K562 (cell line): Measurements from ENCODE around the gene MED29. TPM values are rescaled to one million over a fixed set of nuclear protein-coding genes. Genes with fewer than 3 reads are reported as not detected.

Source experiments
- CBFA2T2 ChIP-seq: fragments of 450-650 bp; conservative IDR thresholded peaks from 2 replicates; pipeline ENCODE4 v1.6.1; 2017; ENCODE audit warnings: mild to moderate bottlenecking
- CREB1 ChIP-seq, 2 experiments: sonication (generic) in 1 of 2; formaldehyde crosslinking in 1 of 2; IDR thresholded peaks; 2 replicates each; pipeline versions ENCODE4 v1.6.1 to v1.8.0; 2012 to 2022; ENCODE audit warnings: inconsistent platforms in 1 of 2, mild to moderate bottlenecking in 1 of 2, missing genetic modification reagents in 1 of 2, moderate library complexity in 1 of 2
- CREM ChIP-seq: IDR thresholded peaks from 2 replicates; pipeline ENCODE4 v1.6.1; 2014; ENCODE audit warnings: antibody characterized with exemption, low read depth
- EWSR1 ChIP-seq: fragments of 450-650 bp; IDR thresholded peaks from 2 replicates; pipeline ENCODE4 v1.6.1; 2018; ENCODE audit warnings: borderline replicate concordance, mild to moderate bottlenecking, low read depth, moderate library complexity; ENCODE audit not compliant: partially characterized antibody
- FOXA3 ChIP-seq, 2 experiments: fragments of 450-650 bp in 1 of 2; sonication (generic) in 1 of 2; formaldehyde crosslinking; IDR thresholded peaks in 1 of 2; conservative IDR thresholded peaks in 1 of 2; 2 replicates each; pipeline versions ENCODE4 v1.4.0 to v1.8.0; 2020 to 2022; ENCODE audit warnings: mild to moderate bottlenecking in 2 of 2, missing genetic modification reagents in 1 of 2
- HDAC8 ChIP-seq: fragments of 450-650 bp; IDR thresholded peaks from 2 replicates; pipeline ENCODE4 v1.6.1; 2016; ENCODE audit warnings: mild to moderate bottlenecking, missing genetic modification characterization, moderate library complexity, missing compliant biosample characterization
- HMGN3 ChIP-seq: IDR thresholded peaks from 2 replicates; pipeline ENCODE4 v1.6.1; 2011; ENCODE audit warnings: borderline replicate concordance, low read depth, mild to moderate bottlenecking, mixed read lengths, low read length; ENCODE audit not compliant: insufficient read length; ENCODE audit errors: extremely low read depth
- HNRNPK ChIP-seq: fragments of 200-400 bp; formaldehyde crosslinking; IDR thresholded peaks from one replicate; pipeline ENCODE4 v1.6.1; 2018; ENCODE audit warnings: mild to moderate bottlenecking, low read depth, low read length; ENCODE audit not compliant: poor library complexity, severe bottlenecking
- MCM7 ChIP-seq, 2 experiments: fragments of 450-650 bp; IDR thresholded peaks; 2 replicates each; pipeline ENCODE4 v1.6.1; 2016 to 2018
- PCBP1 ChIP-seq: fragments of 200-400 bp; formaldehyde crosslinking; IDR thresholded peaks from 2 replicates; pipeline ENCODE4 v1.6.1; 2018; ENCODE audit warnings: mild to moderate bottlenecking, low read depth, low read length; ENCODE audit not compliant: poor library complexity, severe bottlenecking
- PRPF4 ChIP-seq: fragments of 200-400 bp; formaldehyde crosslinking; IDR thresholded peaks from one replicate; pipeline ENCODE4 v1.6.1; 2017; ENCODE audit warnings: low read length, low read depth, mild to moderate bottlenecking; ENCODE audit not compliant: insufficient read depth, poor library complexity, severe bottlenecking
- SP2 ChIP-seq: IDR thresholded peaks from 2 replicates; pipeline ENCODE4 v1.6.1; 2011; ENCODE audit warnings: mild to moderate bottlenecking, low read depth, low read length, moderate library complexity; ENCODE audit not compliant: poor library complexity, severe bottlenecking; ENCODE audit errors: extremely low read depth
- XRCC4 ChIP-seq: IDR thresholded peaks from one replicate; pipeline ENCODE4 v1.6.1; 2011; ENCODE audit not compliant: insufficient read depth, insufficient read length; ENCODE audit errors: extremely low read depth
- ZNF75A ChIP-seq: fragments of 450-650 bp; formaldehyde crosslinking; IDR thresholded peaks from 2 replicates; pipeline ENCODE4 v1.4.0; 2020; ENCODE audit warnings: mild to moderate bottlenecking
- polyA plus RNA-seq, 8 experiments: library from polyadenylated mRNA; depleted of rRNA in 4 of 8; stranded (reverse) in 5 of 8; unstranded in 3 of 8; fragments of >200 nt; fragmentation: Nextera tagmentation in 2 of 8; fragmentation: Illumina TruSeq in 1 of 8; extraction: Ambion mirVana in 2 of 8; extraction: Trizol in 1 of 8; gene quantifications; 2 replicates each; pipeline versions ENCODE4 v1.2.1 to v1.2.3, GENCODE V29; 2011 to 2014; ENCODE audit warnings: inconsistent platforms in 1 of 8, missing spikeins in 1 of 8
- total RNA-seq, 7 experiments: library from RNA; depleted of rRNA in 6 of 7; stranded (reverse); fragments of >200 nt in 6 of 7; fragmentation: Illumina TruSeq in 2 of 7; extraction: Trizol in 2 of 7; gene quantifications; 2 replicates each; pipeline versions ENCODE4 v1.2.1 to v1.2.3, GENCODE V29; 2011 to 2021; ENCODE audit warnings: low replicate concordance in 1 of 7
- TF ChIP-seq, protein P1 (sequence below): fragments of 250-450 bp; sonication (Bioruptor Pico); IDR thresholded peaks from 2 replicates; pipeline ENCODE4 v1.9.0; 2021; ENCODE audit warnings: mild to moderate bottlenecking, inconsistent platforms
- TF ChIP-seq, protein P2 (sequence below): fragments of 450-650 bp; IDR thresholded peaks from 2 replicates; pipeline ENCODE4 v1.6.1; 2016; ENCODE audit warnings: low read depth

Gene MED29
- total and polyA plus RNA-seq, 9 of the 15 experiments (the other 6 are each of a cell fraction or from before 2014, with no cell fraction given) = 1.8 to 22.6 (median 12.4) TPM

DNA sequence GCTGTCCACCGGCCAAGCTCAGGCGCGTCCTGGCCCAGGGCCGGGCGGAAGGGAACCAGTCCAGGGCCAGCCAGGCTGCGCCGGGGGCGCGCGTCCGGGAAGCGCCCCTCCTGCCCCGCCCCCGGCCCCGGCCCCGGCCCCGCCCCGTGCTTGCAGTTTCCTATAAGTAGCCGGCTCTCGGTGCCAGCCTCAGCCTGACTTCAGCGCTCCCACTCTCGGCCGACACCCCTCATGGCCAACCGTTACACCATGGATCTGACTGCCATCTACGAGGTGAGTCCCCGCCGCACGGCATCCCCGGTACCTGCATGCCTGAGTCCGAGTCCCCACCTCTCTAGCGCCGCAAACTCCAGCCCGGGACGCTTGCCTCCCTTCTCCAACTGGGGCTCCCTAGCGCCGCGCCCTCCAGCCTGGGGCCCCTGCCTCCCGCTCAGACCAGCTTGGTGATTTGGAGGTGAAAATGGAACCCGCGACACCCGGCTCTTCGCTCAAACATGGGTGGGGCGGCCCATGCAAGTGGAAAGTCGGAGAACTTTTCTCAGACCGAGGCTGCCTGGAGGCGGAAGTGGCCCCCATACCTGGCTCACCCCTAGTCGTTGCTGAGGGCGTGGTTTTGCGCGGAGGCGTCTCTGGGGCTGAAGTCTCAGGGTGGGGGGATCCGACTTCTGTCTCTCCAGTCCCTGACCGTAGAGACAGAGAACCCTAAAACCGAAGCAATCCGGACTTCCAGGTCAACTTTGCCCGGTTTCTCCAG, 15.7 kb downstream of the MED29 start, which contains the start of gene ZFP36 (continued):
- TF ChIP-seq, protein P1, sequence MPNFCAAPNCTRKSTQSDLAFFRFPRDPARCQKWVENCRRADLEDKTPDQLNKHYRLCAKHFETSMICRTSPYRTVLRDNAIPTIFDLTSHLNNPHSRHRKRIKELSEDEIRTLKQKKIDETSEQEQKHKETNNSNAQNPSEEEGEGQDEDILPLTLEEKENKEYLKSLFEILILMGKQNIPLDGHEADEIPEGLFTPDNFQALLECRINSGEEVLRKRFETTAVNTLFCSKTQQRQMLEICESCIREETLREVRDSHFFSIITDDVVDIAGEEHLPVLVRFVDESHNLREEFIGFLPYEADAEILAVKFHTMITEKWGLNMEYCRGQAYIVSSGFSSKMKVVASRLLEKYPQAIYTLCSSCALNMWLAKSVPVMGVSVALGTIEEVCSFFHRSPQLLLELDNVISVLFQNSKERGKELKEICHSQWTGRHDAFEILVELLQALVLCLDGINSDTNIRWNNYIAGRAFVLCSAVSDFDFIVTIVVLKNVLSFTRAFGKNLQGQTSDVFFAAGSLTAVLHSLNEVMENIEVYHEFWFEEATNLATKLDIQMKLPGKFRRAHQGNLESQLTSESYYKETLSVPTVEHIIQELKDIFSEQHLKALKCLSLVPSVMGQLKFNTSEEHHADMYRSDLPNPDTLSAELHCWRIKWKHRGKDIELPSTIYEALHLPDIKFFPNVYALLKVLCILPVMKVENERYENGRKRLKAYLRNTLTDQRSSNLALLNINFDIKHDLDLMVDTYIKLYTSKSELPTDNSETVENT (CRISPR knock-in tag) = 0 out of 2 replicates have a peak, but pooled peaks have one; percentile 49
- TF ChIP-seq SP2 (no peak), CREM (peak; percentile 51; the same call in 1 of the 2 replicates), HDAC8 (tag) (no peak), HMGN3 (peak; percentile 48), EWSR1 (no peak), PRPF4 (peak; percentile 74), XRCC4 (no peak), ZNF75A (no peak), CBFA2T2 (no peak), HNRNPK (no peak), MCM7 (IDR thresholded peaks at IDR 0.05) (no peak), PCBP1 (peak; percentile 64), CREB1 (IDR thresholded peaks at IDR 0.05) (peak; percentile 39), CREB1 (CRISPR knock-in tag; IDR thresholded peaks at IDR 0.05) (no peak), FOXA3 (CRISPR knock-in tag; conservative IDR thresholded peaks at IDR 0.05 in 1 of 2, IDR thresholded peaks at IDR 0.05 in 1 of 2) (no peak)
- TF ChIP-seq, protein P2, sequence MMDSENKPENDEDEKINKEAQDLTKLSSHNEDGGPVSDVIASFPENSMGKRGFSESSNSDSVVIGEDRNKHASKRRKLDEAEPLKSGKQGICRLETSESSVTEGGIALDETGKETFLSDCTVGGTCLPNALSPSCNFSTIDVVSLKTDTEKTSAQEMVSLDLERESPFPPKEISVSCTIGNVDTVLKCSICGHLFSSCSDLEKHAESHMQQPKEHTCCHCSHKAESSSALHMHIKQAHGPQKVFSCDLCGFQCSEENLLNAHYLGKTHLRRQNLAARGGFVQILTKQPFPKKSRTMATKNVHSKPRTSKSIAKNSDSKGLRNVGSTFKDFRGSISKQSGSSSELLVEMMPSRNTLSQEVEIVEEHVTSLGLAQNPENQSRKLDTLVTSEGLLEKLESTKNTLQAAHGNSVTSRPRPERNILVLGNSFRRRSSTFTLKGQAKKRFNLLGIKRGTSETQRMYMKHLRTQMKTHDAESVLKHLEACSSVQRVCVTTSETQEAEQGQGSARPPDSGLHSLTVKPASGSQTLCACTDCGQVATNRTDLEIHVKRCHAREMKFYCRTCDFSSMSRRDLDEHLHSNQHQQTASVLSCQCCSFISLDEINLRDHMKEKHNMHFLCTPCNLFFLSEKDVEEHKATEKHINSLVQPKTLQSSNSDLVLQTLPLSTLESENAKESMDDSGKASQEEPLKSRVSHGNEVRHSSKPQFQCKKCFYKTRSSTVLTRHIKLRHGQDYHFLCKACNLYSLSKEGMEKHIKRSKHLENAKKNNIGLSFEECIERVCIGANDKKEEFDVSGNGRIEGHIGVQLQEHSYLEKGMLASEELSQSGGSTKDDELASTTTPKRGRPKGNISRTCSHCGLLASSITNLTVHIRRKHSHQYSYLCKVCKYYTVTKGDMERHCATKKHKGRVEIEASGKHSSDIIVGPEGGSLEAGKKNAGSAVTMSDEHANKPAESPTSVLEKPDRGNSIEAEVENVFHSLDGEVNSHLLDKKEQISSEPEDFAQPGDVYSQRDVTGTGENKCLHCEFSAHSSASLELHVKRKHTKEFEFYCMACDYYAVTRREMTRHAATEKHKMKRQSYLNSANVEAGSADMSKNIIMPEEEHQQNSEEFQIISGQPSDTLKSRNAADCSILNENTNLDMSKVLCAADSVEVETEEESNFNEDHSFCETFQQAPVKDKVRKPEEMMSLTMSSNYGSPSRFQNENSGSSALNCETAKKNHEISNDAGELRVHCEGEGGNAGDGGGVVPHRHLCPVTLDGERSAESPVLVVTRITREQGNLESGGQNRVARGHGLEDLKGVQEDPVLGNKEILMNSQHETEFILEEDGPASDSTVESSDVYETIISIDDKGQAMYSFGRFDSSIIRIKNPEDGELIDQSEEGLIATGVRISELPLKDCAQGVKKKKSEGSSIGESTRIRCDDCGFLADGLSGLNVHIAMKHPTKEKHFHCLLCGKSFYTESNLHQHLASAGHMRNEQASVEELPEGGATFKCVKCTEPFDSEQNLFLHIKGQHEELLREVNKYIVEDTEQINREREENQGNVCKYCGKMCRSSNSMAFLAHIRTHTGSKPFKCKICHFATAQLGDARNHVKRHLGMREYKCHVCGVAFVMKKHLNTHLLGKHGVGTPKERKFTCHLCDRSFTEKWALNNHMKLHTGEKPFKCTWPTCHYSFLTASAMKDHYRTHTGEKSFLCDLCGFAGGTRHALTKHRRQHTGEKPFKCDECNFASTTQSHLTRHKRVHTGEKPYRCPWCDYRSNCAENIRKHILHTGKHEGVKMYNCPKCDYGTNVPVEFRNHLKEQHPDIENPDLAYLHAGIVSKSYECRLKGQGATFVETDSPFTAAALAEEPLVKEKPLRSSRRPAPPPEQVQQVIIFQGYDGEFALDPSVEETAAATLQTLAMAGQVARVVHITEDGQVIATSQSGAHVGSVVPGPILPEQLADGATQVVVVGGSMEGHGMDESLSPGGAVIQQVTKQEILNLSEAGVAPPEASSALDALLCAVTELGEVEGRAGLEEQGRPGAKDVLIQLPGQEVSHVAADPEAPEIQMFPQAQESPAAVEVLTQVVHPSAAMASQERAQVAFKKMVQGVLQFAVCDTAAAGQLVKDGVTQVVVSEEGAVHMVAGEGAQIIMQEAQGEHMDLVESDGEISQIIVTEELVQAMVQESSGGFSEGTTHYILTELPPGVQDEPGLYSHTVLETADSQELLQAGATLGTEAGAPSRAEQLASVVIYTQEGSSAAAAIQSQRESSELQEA = no peak
